ACHN (cell line): ENCODE measurements around the gene BAIAP3.

Source experiments
- DNase-seq: peaks from one replicate; pipeline ENCODE4 v3.0.0-alpha.2; 2015
- in situ Hi-C: cut with HindIII; loops from 2 replicates; pipeline ENCODE4 v1.10.0; 2017; ENCODE audit warnings: low sequenced_read_pairs, low pct_ligation_motif_present, low pct_unique_long_range_greater_than_20kb

Gene BAIAP3

GRCh38 chr16:1374418-1375297, 41.2 kb downstream of the BAIAP3 start:
- in situ Hi-C loops: loop anchor here (25.0 kb wide), 1 partner anchor 87 kb away; no protein-coding TSS in a partner anchor
- DNase-seq: no peak

- DNase-seq: no peak
- in situ Hi-C loops: loop anchor here (25.0 kb wide), 1 partner anchor 88 kb away; no protein-coding TSS in a partner anchor
These were observed 41.8 kb downstream of the BAIAP3 start for GRCh38 chr16:1375298-1375640.

- in situ Hi-C loops: loop anchor here (25.0 kb wide), 1 partner anchor 89 kb away; no protein-coding TSS in a partner anchor
- no peak for DNase-seq
These were observed 42.4 kb downstream of the BAIAP3 start for GRCh38 chr16:1375741-1376410.

GRCh38 chr16:1377406-1378010, 44.1 kb downstream of the BAIAP3 start:
- no peak for DNase-seq
- in situ Hi-C loops: loop anchor here (25.0 kb wide), 1 partner anchor 90 kb away; no protein-coding TSS in a partner anchor

- in situ Hi-C loops: loop anchor here (25.0 kb wide), 1 partner anchor 91 kb away; no protein-coding TSS in a partner anchor
- no peak for DNase-seq
These were observed 44.8 kb downstream of the BAIAP3 start for GRCh38 chr16:1378087-1378803.

- DNase-seq: peak; percentile 78
- in situ Hi-C loops: loop anchor here (25.0 kb wide), 1 partner anchor 92 kb away; no protein-coding TSS in a partner anchor
These were observed 45.4 kb downstream of the BAIAP3 start for GRCh38 chr16:1378804-1379303.

GRCh38 chr16:1379304-1380076, 46.0 kb downstream of the BAIAP3 start:
- DNase-seq: peak; percentile 73
- in situ Hi-C loops: loop anchor here (25.0 kb wide), 1 partner anchor 92 kb away; no protein-coding TSS in a partner anchor

GRCh38 chr16:1380195-1380594, 46.8 kb downstream of the BAIAP3 start:
- in situ Hi-C loops: loop anchor here (25.0 kb wide), 1 partner anchor 93 kb away; no protein-coding TSS in a partner anchor

GRCh38 chr16:1381612-1382406, 48.4 kb downstream of the BAIAP3 start:
- no peak for DNase-seq
- in situ Hi-C loops: loop anchor here (25.0 kb wide), 1 partner anchor 95 kb away; no protein-coding TSS in a partner anchor

More at GRCh38 chr16:1380195-1380594, 46.8 kb downstream of the BAIAP3 start:
- DNase-seq: no peak

GRCh38 chr16:1383556-1383955, 50.1 kb downstream of the BAIAP3 start:
- in situ Hi-C loops: loop anchor here (25.0 kb wide), 1 partner anchor 96 kb away; no protein-coding TSS in a partner anchor

GRCh38 chr16:1385232-1385631, 51.8 kb downstream of the BAIAP3 start:
- in situ Hi-C loops: loop anchor here (25.0 kb wide), 1 partner anchor 98 kb away; no protein-coding TSS in a partner anchor

More at GRCh38 chr16:1383556-1383955, 50.1 kb downstream of the BAIAP3 start:
- DNase-seq: no peak

GRCh38 chr16:1387331-1387730, 53.9 kb downstream of the BAIAP3 start:
- no peak for DNase-seq
- in situ Hi-C loops: loop anchor here (25.0 kb wide), 1 partner anchor 100 kb away; no protein-coding TSS in a partner anchor

More at GRCh38 chr16:1385232-1385631, 51.8 kb downstream of the BAIAP3 start:
- no peak for DNase-seq

GRCh38 chr16:1389762-1390161, 56.3 kb downstream of the BAIAP3 start:
- in situ Hi-C loops: loop anchor here (25.0 kb wide), 1 partner anchor 102 kb away; no protein-coding TSS in a partner anchor

GRCh38 chr16:1390239-1390779, 56.9 kb downstream of the BAIAP3 start:
- in situ Hi-C loops: loop anchor here (25.0 kb wide), 1 partner anchor 103 kb away; no protein-coding TSS in a partner anchor
- DNase-seq: no peak

More at GRCh38 chr16:1389762-1390161, 56.3 kb downstream of the BAIAP3 start:
- DNase-seq: no peak

- no peak for DNase-seq
- in situ Hi-C loops: loop anchor here (25.0 kb wide), 1 partner anchor 106 kb away; no protein-coding TSS in a partner anchor
These were observed 59.4 kb downstream of the BAIAP3 start for GRCh38 chr16:1392826-1393225.
